Kasumi-1 (cell line): Measurements from ENCODE around the gene DLGAP4.
"Not testable (repeated sequence)": the region's sequence is repeated elsewhere in the genome, so short reads cannot be mapped to it uniquely, and the experiment has no call there.

ENCODE experiments used
- DNase-seq, 2 experiments: peaks; one replicate each; lab custom pipeline; 2025; lab: John Stamatoyannopoulos, UW

The DLGAP4 gene

DNA sequence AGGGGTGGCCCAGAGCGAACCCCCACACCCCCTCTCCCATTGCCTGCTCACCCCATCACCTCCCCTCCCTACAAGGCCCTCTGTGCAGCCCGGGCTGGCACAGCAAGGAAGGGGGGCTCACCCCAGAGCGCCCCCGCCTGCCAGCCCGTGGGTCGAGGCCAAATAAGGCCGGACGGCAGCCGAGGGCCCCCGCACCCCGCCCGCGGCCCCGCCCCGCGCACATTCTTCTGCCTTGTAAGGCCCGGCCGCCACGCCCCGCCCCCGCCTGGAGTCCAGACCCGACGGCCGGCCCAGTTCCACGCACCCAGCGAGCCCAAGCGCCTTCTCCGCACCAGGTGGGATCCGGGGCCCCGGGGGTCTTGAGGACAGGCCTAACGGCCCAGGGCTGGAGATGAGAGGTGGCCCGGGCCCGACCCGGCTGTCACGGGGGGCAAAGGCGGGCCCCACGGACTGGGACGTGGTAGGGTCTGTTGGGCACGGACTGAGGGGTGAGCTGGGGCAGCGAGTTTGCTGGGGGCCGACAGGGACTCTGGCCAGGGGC, 235.2 kb downstream of the DLGAP4 start, which contains the start of gene MYL9:
Gene MYL9 (plus strand): TSS at position 293 of the 541 bp plus-strand sequence. CDS start 3,366 bp downstream, outside the sequence.
- DNase-seq: no peak

DNA sequence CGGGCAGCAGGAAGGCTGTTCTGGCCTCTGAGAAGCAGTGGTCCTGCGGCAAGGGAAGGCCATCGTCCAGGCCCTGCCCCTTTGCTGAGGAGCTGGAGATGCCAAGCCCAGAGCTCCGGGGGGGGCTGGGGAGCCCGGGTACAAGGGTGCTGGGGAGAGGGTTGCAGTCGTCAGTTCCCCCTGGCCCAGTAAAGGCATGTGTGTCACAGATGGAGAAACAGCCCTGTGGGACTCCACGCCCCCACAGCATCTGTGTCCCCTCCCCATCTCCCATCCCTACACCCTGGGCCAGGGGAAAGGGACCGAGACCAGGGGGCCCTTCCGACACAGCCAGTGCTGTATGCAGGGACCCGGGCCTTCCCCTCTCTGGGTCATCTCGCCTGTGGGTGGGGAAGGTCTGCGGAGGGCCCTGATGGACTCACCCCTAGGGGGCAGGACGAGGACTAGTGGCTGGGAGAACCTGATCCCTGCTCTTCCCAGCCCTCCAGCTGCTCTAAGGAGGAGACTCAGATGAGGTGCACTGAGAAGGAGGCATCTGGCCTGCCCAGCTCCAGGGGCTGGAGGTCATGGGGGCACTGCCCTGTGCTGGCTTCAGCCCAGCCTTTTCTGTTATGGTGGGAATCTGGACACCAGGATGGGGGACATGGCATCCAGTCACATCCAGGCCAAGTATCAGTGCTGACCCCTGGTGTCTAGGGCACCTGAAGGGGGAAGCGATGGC, 235.8 kb downstream of the DLGAP4 start:
- no peak for DNase-seq

DNA sequence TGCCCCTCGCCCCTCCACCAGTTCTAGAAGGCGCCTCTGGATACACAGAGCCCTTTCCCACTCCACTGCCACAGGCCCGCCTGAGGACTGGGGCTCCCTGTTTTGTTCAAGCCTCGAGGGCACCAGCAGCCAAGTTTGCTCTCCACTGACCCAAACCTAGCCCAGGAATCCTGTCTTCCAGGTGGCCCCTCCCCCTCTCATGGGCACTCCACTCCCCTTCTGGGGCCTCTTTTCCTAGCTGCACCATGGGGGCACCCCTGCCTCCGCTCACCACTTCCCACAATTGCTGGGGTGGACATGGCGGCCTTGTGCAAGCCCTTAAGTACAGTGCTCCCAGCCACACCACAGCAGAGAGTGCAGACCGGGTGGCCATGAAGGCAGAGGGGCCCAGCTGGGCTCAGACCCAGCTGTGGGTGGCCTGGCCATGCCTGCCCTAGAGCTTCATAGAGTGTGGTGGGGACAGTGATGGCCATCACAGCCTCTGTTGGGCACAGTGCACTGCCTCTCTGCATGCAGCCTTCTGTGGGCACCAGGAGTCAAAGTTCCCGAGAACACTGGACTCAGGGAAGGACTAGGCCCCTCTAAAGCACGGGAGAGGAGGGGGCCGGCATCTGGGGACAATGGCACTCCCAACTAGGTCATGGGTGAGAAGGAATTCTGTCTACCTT, 236.5 kb downstream of the DLGAP4 start:
- DNase-seq: no peak

DNA sequence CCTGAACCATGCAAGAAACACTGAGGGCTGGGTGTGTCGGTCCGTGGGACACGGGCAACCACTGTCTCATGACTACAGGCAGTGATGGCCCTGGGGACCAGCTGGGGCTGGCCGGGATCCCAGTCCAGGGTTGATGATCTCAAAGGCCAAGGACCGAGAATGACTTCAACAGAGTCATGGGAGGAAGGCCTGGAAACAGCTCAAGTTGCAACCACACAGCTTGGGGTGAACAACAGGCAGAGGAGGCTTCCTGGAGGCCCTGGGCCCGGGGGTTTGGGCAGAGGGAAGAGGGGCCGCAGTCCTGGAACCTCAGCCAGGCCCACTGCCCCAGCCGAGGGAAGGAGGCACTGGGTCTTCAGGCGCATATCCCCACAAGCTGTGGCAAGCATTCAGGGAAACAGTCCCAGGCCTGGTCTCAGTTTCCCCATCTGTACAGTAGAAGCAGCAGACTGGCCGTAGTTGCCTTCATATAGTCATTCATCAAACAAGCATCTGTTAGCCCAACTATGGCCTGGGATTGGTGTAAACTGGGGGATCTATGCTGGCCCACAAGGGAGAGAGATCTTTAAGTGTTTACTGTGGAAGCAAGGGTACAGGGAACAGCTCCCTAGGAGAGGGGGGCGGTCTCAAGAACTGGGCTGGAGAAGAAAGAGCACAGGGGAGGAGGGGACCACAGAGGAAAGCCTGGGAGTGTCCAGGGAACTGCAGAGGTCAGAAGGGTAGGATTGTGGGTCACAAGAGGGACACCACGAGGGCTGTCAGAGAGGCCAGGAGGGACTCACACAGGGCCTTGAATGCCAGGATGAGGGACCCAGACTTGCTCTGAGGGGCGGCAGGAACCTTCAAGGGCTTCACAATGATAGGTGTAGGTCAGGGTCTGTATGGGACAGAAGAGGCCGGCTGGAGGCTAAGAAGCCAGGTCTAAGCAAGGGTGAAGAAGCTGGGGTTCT, 237.3 kb downstream of the DLGAP4 start:
- DNase-seq: no peak

DNA sequence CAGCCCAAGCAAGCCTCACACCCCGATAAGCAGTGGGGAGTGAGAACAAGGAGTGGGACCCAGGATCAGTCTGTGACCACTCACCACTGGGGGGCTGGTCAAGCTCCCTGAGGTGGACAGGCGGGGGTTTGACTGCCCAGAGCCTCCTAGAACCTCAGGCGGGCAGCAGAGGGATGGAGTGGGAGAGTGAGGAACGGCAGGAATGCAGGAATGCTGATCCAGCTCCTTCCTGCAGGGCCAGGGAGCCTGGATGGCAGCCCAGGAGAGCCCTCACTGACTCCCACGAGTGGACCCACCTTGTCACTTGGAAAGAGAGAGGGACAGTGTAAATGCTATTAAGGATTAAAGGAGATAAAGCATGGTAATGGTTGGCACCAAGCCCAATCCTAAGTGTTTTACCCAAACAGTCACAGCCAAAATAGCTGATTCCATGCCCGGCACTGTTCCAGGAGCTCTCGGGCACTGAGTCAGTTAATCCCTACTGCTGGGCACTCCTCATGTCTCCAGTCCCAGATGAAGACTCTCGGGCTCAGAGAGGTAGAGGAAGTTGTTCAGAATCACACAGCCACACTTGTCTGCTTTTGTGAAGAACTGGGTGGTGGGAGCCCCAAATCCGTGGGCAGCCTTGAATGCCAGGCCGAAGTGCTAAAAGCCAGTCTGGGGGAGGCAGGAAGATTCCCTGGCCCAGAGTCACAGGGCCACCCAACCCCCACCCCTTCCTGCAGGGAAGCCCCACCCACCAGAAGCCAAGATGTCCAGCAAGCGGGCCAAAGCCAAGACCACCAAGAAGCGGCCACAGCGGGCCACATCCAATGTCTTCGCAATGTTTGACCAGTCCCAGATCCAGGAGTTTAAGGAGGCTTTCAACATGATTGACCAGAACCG, 238.2 kb downstream of the DLGAP4 start:
- DNase-seq: no peak

DNA sequence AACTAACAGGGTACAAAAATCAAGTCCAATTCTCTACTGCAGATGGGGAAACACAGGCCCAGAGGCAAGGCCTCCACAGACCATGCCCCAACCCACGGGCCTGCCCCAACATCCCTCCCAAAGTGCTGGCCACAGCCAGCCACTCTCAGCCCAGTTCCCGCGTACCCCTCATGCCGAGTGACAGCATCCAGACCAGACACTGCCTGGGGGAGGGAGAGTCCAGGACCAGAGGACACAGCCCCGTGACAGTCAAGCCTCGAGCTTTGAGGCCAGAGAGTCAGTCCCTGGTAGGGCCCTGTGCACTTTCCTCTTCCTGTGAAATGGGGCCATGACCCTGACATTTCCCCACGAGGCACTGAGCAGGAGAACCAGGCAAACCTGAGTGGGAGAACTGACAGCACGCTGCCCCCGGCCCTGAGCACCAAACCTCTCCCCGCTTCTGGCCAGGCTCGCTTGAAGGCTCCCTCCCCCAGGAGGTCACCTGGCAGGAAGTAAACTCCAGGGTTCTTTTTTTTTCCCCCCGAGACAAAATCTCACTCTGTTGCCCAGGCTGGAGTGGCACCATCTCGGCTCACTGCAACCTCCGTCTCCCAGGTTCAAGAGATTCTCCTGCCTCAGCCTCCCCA, 240.1 kb downstream of the DLGAP4 start:
- no peak for DNase-seq

DNA sequence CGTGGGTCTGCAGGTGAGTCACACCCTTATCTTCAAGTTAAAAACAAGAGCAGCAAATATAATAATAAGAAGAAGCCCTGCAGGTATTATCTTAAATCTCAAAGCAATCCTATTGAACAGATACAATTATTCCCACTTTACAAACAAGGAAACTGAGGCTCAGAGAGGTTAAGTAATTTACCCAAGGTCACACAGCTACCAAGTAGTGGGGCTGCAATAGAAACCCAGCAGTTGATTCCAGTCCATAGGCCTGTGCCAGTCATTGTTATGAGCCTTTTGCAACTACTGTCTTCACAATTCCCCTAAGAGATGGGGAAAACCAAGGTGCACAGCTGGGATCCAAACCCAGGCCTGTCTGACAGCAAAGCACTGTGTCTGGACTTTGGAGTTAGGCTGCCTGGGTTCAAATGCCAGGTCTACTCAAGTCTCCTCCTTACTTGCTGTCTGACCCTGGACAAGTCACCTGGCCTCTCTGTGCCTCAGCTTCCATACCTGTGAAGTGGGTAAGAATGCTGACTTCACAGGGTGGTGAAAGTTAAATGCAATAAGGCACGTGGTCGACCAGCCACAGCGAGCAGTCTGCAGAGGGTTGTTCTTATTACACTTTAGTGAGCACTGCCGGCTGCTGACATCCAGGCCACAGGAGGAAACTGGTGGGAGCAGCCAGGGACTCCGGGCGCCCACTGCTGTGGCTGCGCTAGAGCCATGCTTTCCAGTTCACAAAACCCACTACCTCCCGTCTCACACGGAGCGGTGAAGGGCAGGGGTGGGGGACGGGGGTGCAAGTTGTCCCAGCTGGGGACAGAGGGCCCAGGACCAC, 241.3 kb downstream of the DLGAP4 start:
- no peak for DNase-seq

DNA sequence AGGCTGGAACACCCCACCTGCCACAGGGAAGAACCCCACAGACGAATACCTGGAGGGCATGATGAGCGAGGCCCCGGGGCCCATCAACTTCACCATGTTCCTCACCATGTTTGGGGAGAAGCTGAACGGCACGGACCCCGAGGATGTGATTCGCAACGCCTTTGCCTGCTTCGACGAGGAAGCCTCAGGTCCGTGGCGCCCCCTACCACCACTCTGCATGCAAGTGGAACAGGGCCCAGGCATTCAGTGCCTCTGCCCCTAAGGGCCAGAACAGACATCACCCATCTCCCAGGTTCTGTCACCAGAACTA, 241.8 kb downstream of the DLGAP4 start:
- no peak for DNase-seq

DNA sequence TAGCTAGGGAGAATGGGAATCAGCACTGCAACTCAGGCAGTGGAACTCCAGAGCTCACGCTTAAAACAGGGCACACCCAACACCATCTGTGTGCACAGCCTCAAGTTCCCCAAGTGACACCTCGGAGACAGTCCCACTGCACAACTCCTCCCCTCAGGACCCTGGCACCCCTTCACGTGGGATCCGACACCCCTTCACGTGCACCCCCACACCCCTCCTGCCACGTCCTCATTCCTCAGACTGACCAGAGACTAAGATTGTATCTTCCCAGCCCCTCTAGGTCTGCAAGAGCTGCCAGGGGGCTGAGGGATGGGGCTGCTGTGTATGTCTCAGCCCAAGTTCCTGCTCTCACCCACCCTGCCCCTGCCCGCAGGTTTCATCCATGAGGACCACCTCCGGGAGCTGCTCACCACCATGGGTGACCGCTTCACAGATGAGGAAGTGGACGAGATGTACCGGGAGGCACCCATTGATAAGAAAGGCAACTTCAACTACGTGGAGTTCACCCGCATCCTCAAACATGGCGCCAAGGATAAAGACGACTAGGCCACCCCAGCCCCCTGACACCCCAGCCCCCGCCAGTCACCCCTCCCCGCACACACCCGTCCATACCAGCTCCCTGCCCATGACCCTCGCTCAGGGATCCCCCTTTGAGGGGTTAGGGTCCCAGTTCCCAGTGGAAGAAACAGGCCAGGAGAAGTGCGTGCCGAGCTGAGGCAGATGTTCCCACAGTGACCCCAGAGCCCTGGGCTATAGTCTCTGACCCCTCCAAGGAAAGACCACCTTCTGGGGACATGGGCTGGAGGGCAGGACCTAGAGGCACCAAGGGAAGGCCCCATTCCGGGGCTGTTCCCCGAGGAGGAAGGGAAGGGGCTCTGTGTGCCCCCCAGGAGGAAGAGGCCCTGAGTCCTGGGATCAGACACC, 242.8 kb downstream of the DLGAP4 start:
- DNase-seq: no peak

DNA sequence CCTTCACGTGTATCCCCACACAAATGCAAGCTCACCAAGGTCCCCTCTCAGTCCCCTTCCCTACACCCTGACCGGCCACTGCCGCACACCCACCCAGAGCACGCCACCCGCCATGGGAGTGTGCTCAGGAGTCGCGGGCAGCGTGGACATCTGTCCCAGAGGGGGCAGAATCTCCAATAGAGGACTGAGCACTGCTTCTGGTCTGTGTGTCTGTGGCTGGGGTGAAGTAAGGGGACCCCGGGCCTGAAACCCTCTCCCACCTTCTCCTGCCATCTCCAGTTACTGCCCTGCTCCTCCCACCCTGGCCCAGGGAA, 243.4 kb downstream of the DLGAP4 start:
- DNase-seq: no peak

DNA sequence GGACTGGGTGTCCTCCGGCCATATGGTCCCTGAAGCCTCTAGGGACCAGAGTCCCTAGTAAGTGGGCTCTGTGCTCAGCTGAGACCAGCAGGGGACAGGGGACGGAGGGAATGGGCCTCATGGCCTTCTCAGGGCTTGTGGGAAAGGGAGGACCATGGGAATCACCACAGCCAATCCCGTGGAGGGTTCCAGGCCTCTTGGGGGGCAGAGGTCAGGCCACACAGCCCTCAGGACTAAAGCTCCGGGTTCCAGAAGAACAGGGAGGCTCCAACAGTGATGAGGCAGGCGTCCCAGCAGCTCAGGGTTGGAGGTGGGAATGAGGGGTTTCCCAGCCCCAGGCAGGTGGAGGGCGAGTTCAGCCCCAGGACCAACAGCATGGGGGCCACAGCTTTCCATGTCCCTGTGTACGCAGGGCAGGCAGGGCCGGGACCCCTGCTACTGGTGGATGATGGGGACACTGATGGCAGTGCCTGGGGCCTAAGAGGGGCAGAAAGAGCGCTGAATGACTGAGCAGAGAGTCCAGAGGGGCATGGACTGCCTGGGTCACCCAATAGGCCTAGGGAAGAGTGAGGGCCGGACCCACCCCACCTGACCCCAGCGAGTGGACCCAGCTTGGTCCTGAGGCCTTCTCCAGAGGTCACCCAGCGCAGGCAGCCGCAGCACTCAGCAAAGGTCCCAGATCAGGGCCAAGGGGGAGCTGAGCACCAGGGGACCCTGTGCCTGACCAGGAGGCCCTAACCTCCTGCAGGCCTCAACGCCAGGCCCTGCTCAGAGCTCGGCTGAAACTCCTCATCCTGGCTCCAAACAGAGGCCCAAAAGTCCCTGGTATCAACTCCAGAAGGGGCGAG, 244.0 kb downstream of the DLGAP4 start:
- DNase-seq: no peak

DNA sequence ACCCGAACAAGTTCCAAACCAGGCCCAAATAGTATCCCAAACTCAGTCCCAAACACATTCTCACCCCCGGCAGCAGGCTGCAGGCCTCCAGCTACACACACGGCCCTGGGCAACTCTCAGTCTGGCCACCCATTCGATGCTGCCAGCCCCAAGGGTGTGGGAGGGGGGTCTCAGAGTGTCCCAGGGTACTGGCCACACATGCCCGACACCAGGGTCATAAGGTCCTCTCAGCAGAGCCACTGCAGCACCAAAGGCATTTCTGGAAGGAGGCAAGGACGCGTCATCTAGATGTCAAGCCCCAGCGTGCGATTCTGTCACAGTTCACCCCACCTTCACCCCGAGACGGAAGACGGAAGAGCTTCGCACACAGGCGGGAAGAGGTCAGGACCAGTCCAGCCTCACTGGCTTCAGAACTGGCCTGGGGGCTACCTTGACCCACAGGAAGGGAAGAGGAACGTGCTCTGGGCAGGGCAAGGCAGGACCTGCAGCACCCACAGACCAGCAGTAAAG, 244.7 kb downstream of the DLGAP4 start:
- DNase-seq: no peak

DNA sequence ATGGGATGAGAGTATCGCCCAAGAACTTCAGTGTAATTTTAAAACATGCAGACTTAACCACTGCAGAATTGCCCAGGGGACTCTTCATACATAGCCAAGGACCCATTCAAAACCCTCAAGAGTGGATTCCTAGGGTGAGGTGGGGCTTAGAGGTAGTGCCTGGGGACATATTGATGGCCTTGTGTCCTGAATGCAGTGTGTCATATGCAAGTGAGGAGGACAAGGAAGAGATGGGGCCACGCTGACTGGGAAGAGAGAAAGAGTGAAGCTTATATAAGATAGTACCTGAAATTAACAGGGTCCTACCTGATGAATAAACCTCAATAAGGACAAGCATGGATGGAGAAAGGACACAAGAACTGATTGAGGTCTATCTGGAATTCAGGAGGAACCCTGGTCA, 249.1 kb downstream of the DLGAP4 start:
- DNase-seq: no peak

DNA sequence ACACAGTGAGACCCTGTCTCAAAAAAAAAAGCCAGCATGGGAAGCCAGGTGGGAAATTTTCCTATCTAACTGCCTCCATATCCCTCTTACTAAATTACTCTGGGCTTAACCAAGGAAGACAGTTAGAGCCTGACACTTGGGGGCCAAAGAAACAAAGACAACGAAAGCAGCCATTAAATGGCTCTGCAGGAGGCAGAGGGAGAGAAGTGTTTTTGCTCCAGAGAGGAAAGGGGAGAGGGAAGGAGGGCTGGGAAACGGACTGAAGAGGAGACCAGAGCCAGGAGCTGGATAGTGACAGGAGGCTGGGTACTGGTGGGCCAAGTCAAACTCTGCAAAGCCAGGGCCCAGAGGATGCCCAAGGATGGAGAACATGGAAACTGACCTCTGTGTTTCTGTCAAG, 256.6 kb downstream of the DLGAP4 start:
- no peak for DNase-seq

DNA sequence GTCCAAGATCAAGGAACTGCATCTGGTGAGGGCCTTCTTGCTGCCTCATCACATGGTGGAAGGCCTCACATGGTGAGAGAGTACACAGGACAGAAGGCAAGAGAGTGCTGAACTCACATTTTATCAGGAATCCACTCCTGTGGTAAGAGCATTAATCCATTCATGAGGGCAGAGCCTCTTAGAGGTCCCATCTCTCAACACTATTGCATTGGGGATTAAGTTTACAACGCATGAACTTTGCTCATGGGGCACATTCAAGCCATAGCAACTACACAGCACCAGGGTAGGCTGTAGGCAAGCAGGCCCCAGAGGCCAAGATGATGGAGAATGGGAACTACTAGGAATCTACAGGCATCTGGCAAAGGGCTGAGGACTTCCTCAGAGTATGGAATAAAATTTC, 257.2 kb downstream of the DLGAP4 start:
- DNase-seq: no peak

DNA sequence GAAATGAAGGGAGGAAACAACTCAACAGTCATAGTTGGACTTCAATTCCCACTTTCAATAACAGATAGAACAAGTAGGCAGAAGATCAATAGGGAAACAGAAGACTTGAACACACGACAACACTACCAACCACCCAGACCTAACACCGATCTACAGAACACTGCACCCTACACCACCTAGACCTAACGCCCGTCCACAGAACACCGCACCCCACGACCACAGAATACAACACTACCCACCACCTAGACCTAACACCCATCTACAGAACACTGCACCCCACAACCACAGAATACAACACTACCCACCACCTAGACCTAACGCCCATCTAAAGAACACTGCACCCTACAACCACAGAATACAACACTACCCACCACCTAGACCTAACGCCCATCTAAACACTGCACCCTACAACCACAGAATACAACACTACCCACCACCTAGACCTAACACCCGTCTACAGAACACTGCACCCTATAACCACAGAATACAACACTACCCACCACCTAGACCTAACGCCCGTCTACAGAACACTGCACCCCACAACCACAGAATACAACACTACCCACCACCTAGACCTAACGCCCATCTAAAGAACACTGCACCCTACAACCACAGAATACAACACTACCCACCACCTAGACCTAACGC, 258.1 kb downstream of the DLGAP4 start:
- DNase-seq: not testable (repeated sequence)

DNA sequence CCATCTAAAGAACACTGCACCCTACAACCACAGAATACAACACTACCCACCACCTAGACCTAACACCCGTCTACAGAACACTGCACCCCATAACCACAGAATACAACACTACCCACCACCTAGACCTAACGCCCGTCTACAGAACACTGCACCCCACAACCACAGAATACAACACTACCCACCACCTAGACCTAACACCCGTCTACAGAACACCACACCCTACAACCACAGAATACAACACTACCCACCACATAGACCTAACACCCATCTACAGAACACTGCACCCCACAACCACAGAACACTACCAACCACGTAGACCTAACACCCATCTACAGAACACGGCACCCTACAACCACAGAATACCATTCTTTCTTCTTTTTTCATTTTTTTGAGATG, 258.6 kb downstream of the DLGAP4 start:
- not testable (repeated sequence) for DNase-seq
